Measurements from ENCODE around the gene OR13J1. TPM values are rescaled to one million over a fixed set of nuclear protein-coding genes. Genes with fewer than 3 reads are reported as not detected.
A peak's percentile ranks its signal among the peaks of the same experiment; 100 is the strongest.

The OR13J1 gene
- polyA plus RNA-seq, 4 donors, result 0.19 TPM; not detected in 3

DNA sequence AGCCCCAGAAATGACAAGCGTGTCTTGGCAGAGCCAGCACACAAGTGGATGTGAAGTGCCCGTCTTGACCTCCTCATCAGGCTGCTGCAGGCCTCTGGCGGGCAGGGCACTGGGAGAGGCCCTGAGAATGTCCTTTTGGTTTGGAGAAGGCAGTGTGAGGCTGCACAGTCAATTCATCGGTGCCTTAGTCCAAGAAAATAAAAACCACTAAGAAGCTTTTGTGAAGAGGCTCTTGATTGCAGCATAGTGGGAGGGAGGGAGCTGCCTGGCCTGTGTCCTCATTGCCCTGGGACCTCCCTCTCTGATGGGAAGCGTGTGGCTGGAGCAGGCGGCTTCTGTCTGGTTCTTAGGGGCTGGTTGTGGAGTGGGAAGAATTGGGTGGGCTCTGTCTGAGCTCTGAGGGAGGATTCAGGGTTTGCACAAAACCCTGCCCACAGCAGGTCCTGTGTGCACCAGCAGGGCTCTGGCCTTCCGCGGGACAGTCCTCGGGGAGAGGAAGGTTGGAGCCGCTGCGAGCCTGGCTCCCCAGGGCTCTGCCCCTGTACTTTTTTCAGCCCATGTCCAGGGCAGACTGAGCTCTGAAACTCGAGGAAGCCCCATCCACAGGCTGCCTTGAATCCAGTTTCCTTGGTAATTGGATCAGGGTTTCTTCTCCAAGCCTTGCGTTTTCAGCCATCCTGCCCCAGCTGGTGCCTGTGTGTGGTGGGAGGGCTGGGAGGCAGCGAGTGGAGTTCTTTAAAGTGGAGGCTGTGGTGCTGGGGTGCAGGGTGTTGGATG is 36.9 kb upstream of the OR13J1 start:
- Histone ChIP-seq H3K27ac (ENCODE audit: low read depth in 1 of 3, low read length in 2 of 3) (peak overlapping the region; percentile 85 to 97 (median 97)), H3K36me3 (ENCODE audit: control insufficient read depth in 3 of 3, insufficient read depth in 2 of 3, low read depth in 1 of 3, low read length in 3 of 3) (peaks cover 0 to 2% (median 0%) of the 10 kb centered on the region in 3 donors), H3K4me1 (ENCODE audit: control insufficient read depth in 3 of 3, insufficient read depth in 2 of 3, low read depth in 1 of 3, low read length in 2 of 3) (peaks cover 23 to 59% (median 32%) of the 10 kb centered on the region in 3 donors), H3K9me3 (ENCODE audit: control insufficient read depth in 2 of 2, insufficient read depth in 1 of 2, low read depth in 1 of 2, low read length in 1 of 2) (no peaks in the 10 kb centered on the region), H3K27me3 (ENCODE audit: control insufficient read depth in 3 of 3, insufficient read depth in 3 of 3, low read length in 3 of 3) (no peaks in the 10 kb centered on the region), H3K4me3 (ENCODE audit: low read depth in 1 of 3, low read length in 3 of 3) (no peak overlapping the region)
- FAIRE-seq (no peak), DNase-seq (peak; percentile 63 to 68)
- 42 to 59% (median 57%) methylated on average over 14 of the region's 14 CpGs for WGBS, 3 donors

DNA sequence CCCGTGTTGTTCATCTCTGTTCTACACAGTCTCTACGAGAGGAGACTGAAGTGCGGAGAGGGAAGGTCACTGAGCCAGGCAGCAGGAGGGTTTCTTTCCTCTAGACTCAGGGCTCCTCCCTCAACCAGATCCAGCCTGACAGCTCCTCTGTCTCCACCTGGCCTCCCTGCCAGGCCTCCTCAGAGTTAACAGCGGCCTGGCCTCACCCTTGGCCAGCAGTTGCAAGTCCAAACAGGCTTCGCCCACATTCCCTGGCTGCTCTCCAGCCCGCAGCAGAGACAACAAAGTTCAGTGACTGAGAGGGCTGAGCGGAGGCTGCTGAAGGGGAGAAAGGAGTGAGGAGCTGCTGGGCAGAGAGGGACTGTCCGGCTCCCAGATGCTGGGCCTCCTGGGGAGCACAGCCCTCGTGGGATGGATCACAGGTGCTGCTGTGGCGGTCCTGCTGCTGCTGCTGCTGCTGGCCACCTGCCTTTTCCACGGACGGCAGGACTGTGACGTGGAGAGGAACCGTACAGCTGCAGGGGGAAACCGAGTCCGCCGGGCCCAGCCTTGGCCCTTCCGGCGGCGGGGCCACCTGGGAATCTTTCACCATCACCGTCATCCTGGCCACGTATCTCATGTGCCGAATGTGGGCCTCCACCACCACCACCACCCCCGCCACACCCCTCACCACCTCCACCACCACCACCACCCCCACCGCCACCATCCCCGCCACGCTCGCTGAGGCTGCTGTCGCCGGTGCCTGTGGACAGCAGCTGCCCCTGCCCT is 35.9 kb upstream of the OR13J1 start, which contains the start of gene HRCT1:
HRCT1 (plus strand) TSS at position 291 of the 768 bp plus-strand sequence; CDS start at position 377, 86 bp downstream.
- peak; percentile 95 to 98 for DNase-seq
- H3K9me3 ChIP-seq (ENCODE audit: control insufficient read depth in 2 of 2, insufficient read depth in 1 of 2, low read depth in 1 of 2, low read length in 1 of 2), result no peaks in the 10 kb centered on the region
- peak within 1 kb of the TSS; percentile 85 to 97 (median 97) for H3K27ac ChIP-seq (ENCODE audit: low read depth in 1 of 3, low read length in 2 of 3)
- 25 to 43% (median 38%) methylated on average over 20 to 30 of the region's 30 CpGs for WGBS, 3 donors
- peaks cover 23 to 54% (median 32%) of the 10 kb centered on the region in 3 donors for H3K4me1 ChIP-seq (ENCODE audit: control insufficient read depth in 3 of 3, insufficient read depth in 2 of 3, low read depth in 1 of 3, low read length in 2 of 3)
- FAIRE-seq, result no peak
- peak within 1 kb of the TSS in 1 of 3 donors; percentile 24 for H3K4me3 ChIP-seq (ENCODE audit: low read depth in 1 of 3, low read length in 3 of 3)
- no peaks in the 10 kb centered on the region for H3K27me3 ChIP-seq (ENCODE audit: control insufficient read depth in 3 of 3, insufficient read depth in 3 of 3, low read length in 3 of 3)
- H3K36me3 ChIP-seq (ENCODE audit: control insufficient read depth in 3 of 3, insufficient read depth in 2 of 3, low read depth in 1 of 3, low read length in 3 of 3), result peaks cover 0 to 2% (median 0%) of the 10 kb centered on the region in 3 donors

DNA sequence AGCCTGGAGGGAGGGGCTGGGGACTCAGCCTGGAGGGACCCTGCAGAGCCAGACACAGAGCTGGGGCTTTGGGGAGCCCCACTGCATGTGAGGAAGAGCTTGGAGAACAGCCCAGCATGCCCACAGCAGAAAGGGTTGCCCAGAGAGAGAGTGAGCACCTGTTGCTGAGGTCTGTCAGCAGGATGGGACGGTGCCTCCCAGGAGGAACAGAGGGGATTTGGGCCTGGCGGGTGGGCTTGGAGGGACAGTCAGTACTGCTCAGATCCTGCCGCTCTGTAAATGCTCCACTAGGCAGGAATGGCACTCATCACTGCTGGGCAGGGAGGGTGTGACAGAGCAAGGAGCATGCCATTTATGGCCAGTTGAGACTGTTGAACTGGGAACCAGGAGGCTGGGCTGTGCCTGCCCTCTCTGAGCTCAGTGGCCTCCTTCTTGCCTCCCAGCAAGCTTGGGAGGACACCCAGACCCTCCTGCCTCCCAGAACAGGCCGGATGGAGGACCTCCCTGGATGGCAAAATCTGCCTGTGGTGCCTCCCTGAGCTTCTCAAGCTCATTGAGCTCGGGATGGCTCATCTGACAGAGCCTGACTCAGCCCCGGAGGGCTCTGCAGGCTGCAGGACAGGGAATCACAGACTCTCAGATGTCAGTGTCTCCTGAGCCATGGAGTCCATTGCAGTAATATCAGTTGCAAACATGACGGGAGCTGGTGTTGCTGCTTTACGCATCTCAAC is 35.0 kb upstream of the OR13J1 start:
- no peak for FAIRE-seq
- H3K27me3 ChIP-seq (ENCODE audit: control insufficient read depth in 3 of 3, insufficient read depth in 3 of 3, low read length in 3 of 3), result no peaks in the 10 kb centered on the region
- H3K9me3 ChIP-seq (ENCODE audit: control insufficient read depth in 2 of 2, insufficient read depth in 1 of 2, low read depth in 1 of 2, low read length in 1 of 2), result no peaks in the 10 kb centered on the region
- 43 to 63% (median 56%) methylated on average over 8 of the region's 8 CpGs for WGBS, 3 donors
- H3K4me3 ChIP-seq (ENCODE audit: low read depth in 1 of 3, low read length in 3 of 3), result no peak overlapping the region
- peaks cover 22 to 52% (median 29%) of the 10 kb centered on the region in 3 donors for H3K4me1 ChIP-seq (ENCODE audit: control insufficient read depth in 3 of 3, insufficient read depth in 2 of 3, low read depth in 1 of 3, low read length in 2 of 3)
- peak; percentile 44 to 80 for DNase-seq
- peaks cover 0 to 2% (median 0%) of the 10 kb centered on the region in 3 donors for H3K36me3 ChIP-seq (ENCODE audit: control insufficient read depth in 3 of 3, insufficient read depth in 2 of 3, low read depth in 1 of 3, low read length in 3 of 3)
- peak overlapping the region; percentile 85 to 97 (median 97) for H3K27ac ChIP-seq (ENCODE audit: low read depth in 1 of 3, low read length in 2 of 3)

DNA sequence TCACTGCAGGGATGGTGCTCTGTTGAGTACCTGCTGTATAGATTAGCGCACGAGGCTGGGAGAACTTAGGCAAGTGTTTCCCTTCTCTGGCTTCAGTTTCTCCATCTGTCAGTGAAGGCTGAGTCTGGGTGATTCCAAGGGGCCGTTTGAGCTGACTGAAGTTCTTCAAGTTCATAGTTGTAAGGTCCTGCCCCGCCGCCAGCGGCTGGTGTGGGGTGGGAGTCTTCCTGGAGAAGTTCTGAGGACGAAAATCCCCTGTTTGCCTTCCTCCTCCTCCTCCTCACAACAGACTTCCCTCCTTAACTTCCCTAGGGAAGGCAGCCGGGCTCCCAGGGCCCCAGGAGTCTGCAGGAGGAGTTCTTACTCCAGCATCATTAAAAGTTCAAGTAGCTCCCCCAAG is 34.1 kb upstream of the OR13J1 start:
- 71 to 74% (median 72%) methylated on average over 8 of the region's 8 CpGs for WGBS, 3 donors
- DNase-seq (no peak), FAIRE-seq (no peak)
- Histone ChIP-seq H3K4me3 (ENCODE audit: low read depth in 1 of 3, low read length in 3 of 3) (no peak overlapping the region), H3K27me3 (ENCODE audit: control insufficient read depth in 3 of 3, insufficient read depth in 3 of 3, low read length in 3 of 3) (no peaks in the 10 kb centered on the region), H3K4me1 (ENCODE audit: control insufficient read depth in 3 of 3, insufficient read depth in 2 of 3, low read depth in 1 of 3, low read length in 2 of 3) (peaks cover 17 to 48% (median 23%) of the 10 kb centered on the region in 3 donors), H3K9me3 (ENCODE audit: control insufficient read depth in 2 of 2, insufficient read depth in 1 of 2, low read depth in 1 of 2, low read length in 1 of 2) (no peaks in the 10 kb centered on the region), H3K27ac (ENCODE audit: low read depth in 1 of 3, low read length in 2 of 3) (no peak overlapping the region), H3K36me3 (ENCODE audit: control insufficient read depth in 3 of 3, insufficient read depth in 2 of 3, low read depth in 1 of 3, low read length in 3 of 3) (peaks cover 0 to 2% (median 0%) of the 10 kb centered on the region in 3 donors)

DNA sequence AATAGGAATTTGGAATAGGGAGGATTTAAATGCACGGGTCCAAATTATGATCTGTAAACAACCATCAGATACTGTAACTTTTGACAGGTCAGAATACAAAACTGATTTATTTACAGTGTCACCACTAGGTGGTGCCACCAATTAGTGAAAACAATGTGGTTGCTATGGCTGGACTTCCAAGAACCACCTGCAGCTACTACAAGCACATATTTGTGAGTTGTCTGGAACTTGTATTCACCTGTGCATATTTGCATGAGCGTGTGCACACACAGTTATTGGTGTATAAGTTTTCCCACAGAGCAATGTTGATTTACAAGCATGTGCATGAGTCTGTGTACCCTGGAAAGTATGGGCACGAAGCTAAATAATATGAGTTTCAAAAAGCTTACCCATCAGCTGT is 32.8 kb upstream of the OR13J1 start:
- FAIRE-seq, result no peak
- H3K36me3 ChIP-seq (ENCODE audit: control insufficient read depth in 3 of 3, insufficient read depth in 2 of 3, low read depth in 1 of 3, low read length in 3 of 3), result peaks cover 0 to 2% (median 0%) of the 10 kb centered on the region in 3 donors
- WGBS, 3 donors, result 24 to 36% (median 29%) methylated on average over 3 of the region's 3 CpGs
- no peak overlapping the region for H3K27ac ChIP-seq (ENCODE audit: low read depth in 1 of 3, low read length in 2 of 3)
- H3K4me3 ChIP-seq (ENCODE audit: low read depth in 1 of 3, low read length in 3 of 3), result no peak overlapping the region
- no peaks in the 10 kb centered on the region for H3K9me3 ChIP-seq (ENCODE audit: control insufficient read depth in 2 of 2, insufficient read depth in 1 of 2, low read depth in 1 of 2, low read length in 1 of 2)
- H3K4me1 ChIP-seq (ENCODE audit: control insufficient read depth in 3 of 3, insufficient read depth in 2 of 3, low read depth in 1 of 3, low read length in 2 of 3), result peaks cover 8 to 36% (median 11%) of the 10 kb centered on the region in 3 donors
- DNase-seq, result peak; percentile 80 to 82
- H3K27me3 ChIP-seq (ENCODE audit: control insufficient read depth in 3 of 3, insufficient read depth in 3 of 3, low read length in 3 of 3), result no peaks in the 10 kb centered on the region

DNA sequence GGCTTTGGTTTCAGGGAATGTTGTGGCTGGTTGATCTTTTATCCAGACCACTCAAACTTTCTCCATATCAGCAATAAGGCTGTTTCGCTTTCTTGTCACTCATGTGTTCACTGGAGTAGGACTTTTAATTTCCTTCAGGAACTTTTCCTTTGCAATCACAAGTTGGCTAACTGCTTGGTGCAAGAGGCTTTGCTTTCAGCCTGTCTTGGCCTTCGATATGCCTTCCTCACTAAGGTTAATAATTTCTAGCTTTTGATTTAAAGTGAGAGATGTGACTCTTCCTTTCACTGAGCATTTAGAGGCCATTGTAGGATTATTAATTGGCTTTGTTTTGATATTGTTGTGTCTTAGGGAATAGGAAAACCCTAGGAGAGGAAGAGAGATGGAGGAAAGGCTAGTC is 28.8 kb upstream of the OR13J1 start:
- no peak for DNase-seq
- Histone ChIP-seq H3K36me3 (ENCODE audit: control insufficient read depth in 3 of 3, insufficient read depth in 2 of 3, low read depth in 1 of 3, low read length in 3 of 3) (no peaks in the 10 kb centered on the region), H3K4me3 (ENCODE audit: low read depth in 1 of 3, low read length in 3 of 3) (no peak overlapping the region), H3K4me1 (ENCODE audit: control insufficient read depth in 3 of 3, insufficient read depth in 2 of 3, low read depth in 1 of 3, low read length in 2 of 3) (no peaks in the 10 kb centered on the region), H3K9me3 (ENCODE audit: control insufficient read depth in 2 of 2, insufficient read depth in 1 of 2, low read depth in 1 of 2, low read length in 1 of 2) (no peaks in the 10 kb centered on the region), H3K27ac (ENCODE audit: low read depth in 1 of 3, low read length in 2 of 3) (no peak overlapping the region), H3K27me3 (ENCODE audit: control insufficient read depth in 3 of 3, insufficient read depth in 3 of 3, low read length in 3 of 3) (no peaks in the 10 kb centered on the region)
- WGBS, 3 donors, result 34 to 62% (median 39%) methylated on average over 2 of the region's 2 CpGs
- no peak for FAIRE-seq

DNA sequence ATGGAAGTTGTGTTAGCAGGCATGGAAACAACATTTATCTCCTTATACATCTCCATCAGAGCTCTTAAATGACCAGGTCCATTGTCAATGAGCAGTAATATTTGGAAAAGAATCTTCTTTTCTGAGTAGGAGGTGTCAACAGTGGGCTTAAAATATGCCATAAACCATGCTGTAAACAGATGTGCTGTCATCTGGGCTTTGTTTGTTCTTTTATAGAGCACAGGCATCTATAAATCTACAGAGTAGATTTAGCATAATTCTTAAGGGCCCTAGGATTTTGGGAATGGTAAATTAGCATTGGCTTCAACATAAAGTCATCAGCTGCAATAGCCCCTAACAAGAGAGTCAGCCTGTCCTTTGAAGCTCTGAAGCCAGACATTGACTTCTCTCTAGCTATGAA is 28.1 kb upstream of the OR13J1 start:
- Histone ChIP-seq H3K4me3 (ENCODE audit: low read depth in 1 of 3, low read length in 3 of 3) (no peak overlapping the region), H3K27me3 (ENCODE audit: control insufficient read depth in 3 of 3, insufficient read depth in 3 of 3, low read length in 3 of 3) (no peaks in the 10 kb centered on the region), H3K27ac (ENCODE audit: low read depth in 1 of 3, low read length in 2 of 3) (no peak overlapping the region), H3K9me3 (ENCODE audit: control insufficient read depth in 2 of 2, insufficient read depth in 1 of 2, low read depth in 1 of 2, low read length in 1 of 2) (no peaks in the 10 kb centered on the region), H3K36me3 (ENCODE audit: control insufficient read depth in 3 of 3, insufficient read depth in 2 of 3, low read depth in 1 of 3, low read length in 3 of 3) (no peaks in the 10 kb centered on the region), H3K4me1 (ENCODE audit: control insufficient read depth in 3 of 3, insufficient read depth in 2 of 3, low read depth in 1 of 3, low read length in 2 of 3) (no peaks in the 10 kb centered on the region)
- FAIRE-seq, result no peak
- no peak for DNase-seq

Measured in small intestine (tissue), 7 donors.